ENCODE measurements around the gene FRS2. TPM values are rescaled to one million over a fixed set of nuclear protein-coding genes. Genes with fewer than 3 reads are reported as not detected.

The FRS2 gene
- total RNA-seq, 2 donors from 2014 or later: 4.9 to 14.3 TPM

DNA sequence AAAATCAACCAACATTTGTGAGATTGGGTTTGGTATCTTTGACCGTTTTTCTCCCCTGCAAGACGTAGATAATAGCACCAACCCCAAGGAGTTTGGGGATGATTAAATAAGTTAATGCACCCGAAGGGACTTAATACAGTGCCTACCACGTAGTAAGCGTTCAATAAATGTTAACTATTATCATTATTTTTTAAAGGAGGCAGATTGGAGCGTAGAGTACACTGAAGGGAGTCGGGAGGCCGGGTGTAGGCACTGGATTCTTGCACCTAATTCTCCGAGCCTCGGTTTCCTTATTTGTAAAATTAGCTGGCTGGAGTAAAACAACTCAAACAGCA lies 367 bp upstream of the FRS2 start:
- H3K9me3 ChIP-seq: no peaks in the 10 kb centered on the region
- no peak for TF ChIP-seq POLR2A (IDR thresholded peaks at IDR 0.05)
- H3K4me3 ChIP-seq: peak overlapping the region; percentile 63 to 95
- H3K27me3 ChIP-seq: no peaks in the 10 kb centered on the region
- H3K4me1 ChIP-seq: peaks cover 33% of the 10 kb centered on the region
- peak overlapping the region in 3 of 4 donors; percentile 89 to 95 (median 91) for H3K27ac ChIP-seq
- WGBS, 2 donors: 3 to 6% methylated on average over 10 of the region's 10 CpGs
- intact Hi-C loops (cut with DNase I): no loop called here
- ATAC-seq (peak; percentile 8), DNase-seq (no peak)
- no peaks in the 10 kb centered on the region for H3K36me3 ChIP-seq (replicated peaks in 1 of 2; ENCODE audit: insufficient read depth in 1 of 2, low read depth in 2 of 2)

DNA sequence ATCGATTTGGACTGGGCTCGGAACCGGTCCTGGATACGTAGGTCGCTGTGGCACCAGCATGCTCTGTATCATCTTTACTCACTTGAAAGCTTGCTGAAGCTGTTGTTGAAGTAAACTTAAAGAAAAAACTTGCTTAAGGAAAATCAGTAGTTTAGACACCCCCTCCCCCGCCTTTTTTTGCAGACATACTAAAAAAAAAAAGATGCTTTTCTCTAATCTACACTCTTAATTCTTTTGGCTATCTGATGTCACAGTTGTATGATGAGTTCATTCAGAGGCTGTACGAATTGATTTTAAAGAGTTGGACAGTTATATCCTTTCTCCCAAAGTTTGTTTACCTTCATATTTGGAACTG lies 865 bp downstream of the FRS2 start:
- H3K27ac ChIP-seq: peak overlapping the region in 3 of 4 donors; percentile 89 to 95 (median 91)
- no peaks in the 10 kb centered on the region for H3K9me3 ChIP-seq
- DNase-seq (no peak), ATAC-seq (no peak)
- H3K4me3 ChIP-seq: peak overlapping the region; percentile 63 to 95
- intact Hi-C loops (cut with DNase I): no loop called here
- no peaks in the 10 kb centered on the region for H3K27me3 ChIP-seq
- no peaks in the 10 kb centered on the region for H3K36me3 ChIP-seq (replicated peaks in 1 of 2; ENCODE audit: insufficient read depth in 1 of 2, low read depth in 2 of 2)
- H3K4me1 ChIP-seq: peaks cover 45% of the 10 kb centered on the region
- 0 to 2% methylated on average over 7 of the region's 7 CpGs for WGBS, 2 donors
- TF ChIP-seq, protein P1, sequence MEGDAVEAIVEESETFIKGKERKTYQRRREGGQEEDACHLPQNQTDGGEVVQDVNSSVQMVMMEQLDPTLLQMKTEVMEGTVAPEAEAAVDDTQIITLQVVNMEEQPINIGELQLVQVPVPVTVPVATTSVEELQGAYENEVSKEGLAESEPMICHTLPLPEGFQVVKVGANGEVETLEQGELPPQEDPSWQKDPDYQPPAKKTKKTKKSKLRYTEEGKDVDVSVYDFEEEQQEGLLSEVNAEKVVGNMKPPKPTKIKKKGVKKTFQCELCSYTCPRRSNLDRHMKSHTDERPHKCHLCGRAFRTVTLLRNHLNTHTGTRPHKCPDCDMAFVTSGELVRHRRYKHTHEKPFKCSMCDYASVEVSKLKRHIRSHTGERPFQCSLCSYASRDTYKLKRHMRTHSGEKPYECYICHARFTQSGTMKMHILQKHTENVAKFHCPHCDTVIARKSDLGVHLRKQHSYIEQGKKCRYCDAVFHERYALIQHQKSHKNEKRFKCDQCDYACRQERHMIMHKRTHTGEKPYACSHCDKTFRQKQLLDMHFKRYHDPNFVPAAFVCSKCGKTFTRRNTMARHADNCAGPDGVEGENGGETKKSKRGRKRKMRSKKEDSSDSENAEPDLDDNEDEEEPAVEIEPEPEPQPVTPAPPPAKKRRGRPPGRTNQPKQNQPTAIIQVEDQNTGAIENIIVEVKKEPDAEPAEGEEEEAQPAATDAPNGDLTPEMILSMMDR (IDR thresholded peaks at IDR 0.05): no peak
- no peak for TF ChIP-seq POLR2A (IDR thresholded peaks at IDR 0.05)

DNA sequence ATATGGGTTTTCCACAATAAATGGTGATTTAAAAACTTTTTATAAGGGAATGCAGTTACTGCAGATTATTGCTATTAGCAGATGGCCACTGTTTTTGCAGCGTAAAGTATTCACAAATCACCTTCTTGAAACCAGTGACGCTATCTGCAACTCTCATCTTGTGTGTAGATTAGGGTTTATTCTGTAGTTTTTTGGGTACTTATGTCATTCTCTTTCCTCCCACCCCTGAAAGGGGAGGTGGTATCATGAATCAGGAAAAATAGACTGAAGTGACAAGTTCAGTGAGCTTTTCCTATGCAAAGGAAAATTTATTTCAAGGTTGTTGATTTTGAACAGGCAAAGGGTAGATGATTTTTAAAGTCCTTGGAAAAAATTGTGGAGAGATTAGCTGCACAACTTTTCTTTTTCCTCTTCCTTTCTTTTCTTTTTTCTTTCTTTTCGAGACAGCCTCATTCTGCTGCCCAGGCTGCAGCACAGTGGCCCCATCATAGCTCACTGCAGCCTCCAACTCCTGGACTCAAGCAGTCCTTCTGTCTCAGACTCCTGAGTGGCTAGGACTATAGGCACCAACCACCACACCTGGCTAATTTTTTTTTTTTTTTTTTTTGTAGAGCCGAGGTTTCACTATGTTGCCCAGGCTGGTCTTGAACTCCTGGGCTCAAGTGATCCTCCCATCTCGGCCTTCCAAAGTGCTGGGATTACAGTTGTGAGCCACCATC lies 1.6 kb downstream of the FRS2 start:
- WGBS, 2 donors: 60 to 62% methylated on average over 5 of the region's 5 CpGs
- intact Hi-C loops (cut with DNase I): no loop called here

DNA sequence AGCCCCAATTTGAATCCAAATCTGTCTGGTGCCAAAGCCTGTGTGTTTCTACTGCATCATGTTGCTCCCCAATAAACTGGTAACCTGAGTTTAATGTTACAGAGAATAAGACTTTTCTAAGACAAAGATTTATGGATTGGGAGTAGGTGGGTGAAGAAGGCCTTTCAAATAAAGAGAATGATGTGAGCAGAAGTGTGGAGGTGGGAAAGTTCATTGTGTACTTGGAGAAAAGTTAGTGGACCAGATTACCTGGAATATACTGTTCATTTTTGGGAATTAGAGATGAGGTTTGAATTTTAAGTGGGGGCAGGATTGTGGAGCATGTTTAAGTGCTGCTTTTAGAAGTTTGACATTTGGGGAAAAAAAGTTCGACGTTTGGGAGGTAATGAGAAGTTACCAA lies 3.1 kb downstream of the FRS2 start:
- Histone ChIP-seq H3K4me1 (peaks cover 49% of the 10 kb centered on the region), H3K36me3 (replicated peaks in 1 of 2; ENCODE audit: insufficient read depth in 1 of 2, low read depth in 2 of 2) (no peaks in the 10 kb centered on the region), H3K4me3 (no peak overlapping the region), H3K27me3 (no peaks in the 10 kb centered on the region), H3K27ac (no peak overlapping the region), H3K9me3 (no peaks in the 10 kb centered on the region)
- WGBS, 2 donors: 54 to 58% methylated on average over 2 of the region's 2 CpGs
- intact Hi-C loops (cut with DNase I): no loop called here
- no peak for DNase-seq
- TF ChIP-seq POLR2A (IDR thresholded peaks at IDR 0.05): no peak
- TF ChIP-seq, protein P1 (IDR thresholded peaks at IDR 0.05): no peak
- ATAC-seq: no peak

More for the DNA sequence above, 1.6 kb downstream of the FRS2 start:
- Histone ChIP-seq H3K4me3 (no peak overlapping the region), H3K27me3 (no peaks in the 10 kb centered on the region), H3K9me3 (no peaks in the 10 kb centered on the region), H3K36me3 (replicated peaks in 1 of 2; ENCODE audit: insufficient read depth in 1 of 2, low read depth in 2 of 2) (no peaks in the 10 kb centered on the region), H3K4me1 (peaks cover 49% of the 10 kb centered on the region), H3K27ac (no peak overlapping the region)
- DNase-seq (no peak), ATAC-seq (no peak)
- TF ChIP-seq, protein P1 (IDR thresholded peaks at IDR 0.05): no peak
- no peak for TF ChIP-seq POLR2A (IDR thresholded peaks at IDR 0.05)

DNA sequence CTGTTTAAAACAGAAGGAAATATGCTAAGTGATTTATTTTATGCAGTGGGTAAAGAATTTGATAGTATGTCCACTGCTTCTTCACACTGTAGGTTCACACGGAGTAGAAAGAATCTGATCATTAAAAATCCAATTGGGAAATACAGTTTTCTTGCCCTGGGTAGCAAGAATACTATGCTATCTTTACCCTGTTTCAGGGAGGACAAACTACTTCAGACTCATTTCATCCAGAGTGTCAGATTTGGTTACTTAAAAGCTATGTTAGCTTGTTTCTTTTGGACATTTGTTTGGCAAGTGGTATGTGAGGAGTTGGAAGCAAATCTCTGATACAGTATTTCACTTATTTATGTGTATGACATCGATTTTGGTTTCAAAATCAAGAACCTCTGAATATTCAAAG lies 4.3 kb downstream of the FRS2 start:
- Histone ChIP-seq H3K4me3 (no peak overlapping the region), H3K27ac (peak overlapping the region in 1 of 4 donors; percentile 30), H3K4me1 (peaks cover 56% of the 10 kb centered on the region), H3K27me3 (no peaks in the 10 kb centered on the region), H3K36me3 (replicated peaks in 1 of 2; ENCODE audit: insufficient read depth in 1 of 2, low read depth in 2 of 2) (no peaks in the 10 kb centered on the region), H3K9me3 (no peaks in the 10 kb centered on the region)
- WGBS, 2 donors: 32 to 36% methylated on average over 2 of the region's 2 CpGs
- ATAC-seq (no peak), DNase-seq (no peak)
- intact Hi-C loops (cut with DNase I): no loop called here
- TF ChIP-seq POLR2A (IDR thresholded peaks at IDR 0.05): no peak
- TF ChIP-seq, protein P1 (IDR thresholded peaks at IDR 0.05): no peak
